ENCODE measurements around the gene AP4E1.
"Not testable (repeated sequence)": the region's sequence is repeated elsewhere in the genome, so short reads cannot be mapped to it uniquely, and the experiment has no call there.

The AP4E1 gene

GRCh38 chr15:50908209-50909009 is at the start of gene AP4E1:
TSS of gene AP4E1 (plus strand) at chr15:50908683. CDS start at chr15:50908779, 96 bp downstream.
- H3K4me1 ChIP-seq (ENCODE audit: control insufficient read depth, insufficient read depth, low read length, unreplicated experiment) = peaks cover 23% of the 10 kb centered on the region
- H3K27me3 ChIP-seq (ENCODE audit: insufficient read depth, low read length) = no peaks in the 10 kb centered on the region
- peak within 1 kb of the TSS; percentile 90 for H2AFZ ChIP-seq (ENCODE audit: low read length, unreplicated experiment)
- H3K36me3 ChIP-seq (ENCODE audit: insufficient read depth, low read length) = peaks cover 7% of the 10 kb centered on the region
- peak within 1 kb of the TSS; percentile 96 for H3K4me3 ChIP-seq (ENCODE audit: low read depth, low read length)
- peaks cover 18% of the 10 kb centered on the region for H3K79me2 ChIP-seq (ENCODE audit: control insufficient read depth, insufficient read depth, low read length, unreplicated experiment)
- peak within 1 kb of the TSS; percentile 96 for H3K27ac ChIP-seq (ENCODE audit: low read depth, low read length)

GRCh38 chr15:50860824-50861223 is 47.7 kb upstream of the AP4E1 start:
- no peak overlapping the region for H3K4me3 ChIP-seq (ENCODE audit: low read depth, low read length)
- no peaks in the 10 kb centered on the region for H3K79me2 ChIP-seq (ENCODE audit: control insufficient read depth, insufficient read depth, low read length, unreplicated experiment)
- no peak overlapping the region for H2AFZ ChIP-seq (ENCODE audit: low read length, unreplicated experiment)
- H3K27ac ChIP-seq (ENCODE audit: low read depth, low read length) = no peak overlapping the region
- no peaks in the 10 kb centered on the region for H3K4me1 ChIP-seq (ENCODE audit: control insufficient read depth, insufficient read depth, low read length, unreplicated experiment)
- no peaks in the 10 kb centered on the region for H3K36me3 ChIP-seq (ENCODE audit: insufficient read depth, low read length)
- H3K27me3 ChIP-seq (ENCODE audit: insufficient read depth, low read length) = no peaks in the 10 kb centered on the region

GRCh38 chr15:50862553-50862952 is 45.9 kb upstream of the AP4E1 start:
- Histone ChIP-seq H3K36me3 (ENCODE audit: insufficient read depth, low read length) (no peaks in the 10 kb centered on the region), H3K4me1 (ENCODE audit: control insufficient read depth, insufficient read depth, low read length, unreplicated experiment) (no peaks in the 10 kb centered on the region), H3K4me3 (ENCODE audit: low read depth, low read length) (no peak overlapping the region), H3K27me3 (ENCODE audit: insufficient read depth, low read length) (no peaks in the 10 kb centered on the region), H2AFZ (ENCODE audit: low read length, unreplicated experiment) (no peak overlapping the region), H3K27ac (ENCODE audit: low read depth, low read length) (no peak overlapping the region), H3K79me2 (ENCODE audit: control insufficient read depth, insufficient read depth, low read length, unreplicated experiment) (no peaks in the 10 kb centered on the region)

GRCh38 chr15:50864873-50865272 is 43.6 kb upstream of the AP4E1 start:
- Histone ChIP-seq H3K36me3 (ENCODE audit: insufficient read depth, low read length) (no peaks in the 10 kb centered on the region), H3K4me1 (ENCODE audit: control insufficient read depth, insufficient read depth, low read length, unreplicated experiment) (no peaks in the 10 kb centered on the region), H3K27me3 (ENCODE audit: insufficient read depth, low read length) (no peaks in the 10 kb centered on the region), H3K27ac (ENCODE audit: low read depth, low read length) (no peak overlapping the region), H2AFZ (ENCODE audit: low read length, unreplicated experiment) (no peak overlapping the region), H3K79me2 (ENCODE audit: control insufficient read depth, insufficient read depth, low read length, unreplicated experiment) (no peaks in the 10 kb centered on the region), H3K4me3 (ENCODE audit: low read depth, low read length) (no peak overlapping the region)

GRCh38 chr15:50865515-50866353 is 42.7 kb upstream of the AP4E1 start:
- no peak overlapping the region for H3K27ac ChIP-seq (ENCODE audit: low read depth, low read length)
- H2AFZ ChIP-seq (ENCODE audit: low read length, unreplicated experiment) = no peak overlapping the region
- no peaks in the 10 kb centered on the region for H3K36me3 ChIP-seq (ENCODE audit: insufficient read depth, low read length)
- H3K27me3 ChIP-seq (ENCODE audit: insufficient read depth, low read length) = peaks cover 6% of the 10 kb centered on the region; the same call in 1 of the 2 replicates
- no peaks in the 10 kb centered on the region for H3K4me1 ChIP-seq (ENCODE audit: control insufficient read depth, insufficient read depth, low read length, unreplicated experiment)
- no peak overlapping the region for H3K4me3 ChIP-seq (ENCODE audit: low read depth, low read length)
- H3K79me2 ChIP-seq (ENCODE audit: control insufficient read depth, insufficient read depth, low read length, unreplicated experiment) = no peaks in the 10 kb centered on the region

GRCh38 chr15:50871832-50872231 is 36.7 kb upstream of the AP4E1 start:
- peaks cover 25% of the 10 kb centered on the region for H3K27me3 ChIP-seq (ENCODE audit: insufficient read depth, low read length)
- H3K36me3 ChIP-seq (ENCODE audit: insufficient read depth, low read length) = no peaks in the 10 kb centered on the region
- H3K79me2 ChIP-seq (ENCODE audit: control insufficient read depth, insufficient read depth, low read length, unreplicated experiment) = no peaks in the 10 kb centered on the region
- H2AFZ ChIP-seq (ENCODE audit: low read length, unreplicated experiment) = no peak overlapping the region
- H3K27ac ChIP-seq (ENCODE audit: low read depth, low read length) = no peak overlapping the region
- H3K4me3 ChIP-seq (ENCODE audit: low read depth, low read length) = no peak overlapping the region
- H3K4me1 ChIP-seq (ENCODE audit: control insufficient read depth, insufficient read depth, low read length, unreplicated experiment) = no peaks in the 10 kb centered on the region

GRCh38 chr15:50872832-50873426 is 35.6 kb upstream of the AP4E1 start:
- Histone ChIP-seq H3K4me1 (ENCODE audit: control insufficient read depth, insufficient read depth, low read length, unreplicated experiment) (no peaks in the 10 kb centered on the region), H3K27me3 (ENCODE audit: insufficient read depth, low read length) (peaks cover 25% of the 10 kb centered on the region), H2AFZ (ENCODE audit: low read length, unreplicated experiment) (no peak overlapping the region)

GRCh38 chr15:50873935-50874361 is 34.5 kb upstream of the AP4E1 start:
- Histone ChIP-seq H3K4me1 (ENCODE audit: control insufficient read depth, insufficient read depth, low read length, unreplicated experiment) (peaks cover 2% of the 10 kb centered on the region), H2AFZ (ENCODE audit: low read length, unreplicated experiment) (no peak overlapping the region), H3K27ac (ENCODE audit: low read depth, low read length) (no peak overlapping the region), H3K79me2 (ENCODE audit: control insufficient read depth, insufficient read depth, low read length, unreplicated experiment) (no peaks in the 10 kb centered on the region), H3K4me3 (ENCODE audit: low read depth, low read length) (no peak overlapping the region), H3K27me3 (ENCODE audit: insufficient read depth, low read length) (peaks cover 25% of the 10 kb centered on the region), H3K36me3 (ENCODE audit: insufficient read depth, low read length) (no peaks in the 10 kb centered on the region)

More at GRCh38 chr15:50872832-50873426, 35.6 kb upstream of the AP4E1 start:
- no peaks in the 10 kb centered on the region for H3K36me3 ChIP-seq (ENCODE audit: insufficient read depth, low read length)
- H3K79me2 ChIP-seq (ENCODE audit: control insufficient read depth, insufficient read depth, low read length, unreplicated experiment) = no peaks in the 10 kb centered on the region
- no peak overlapping the region for H3K27ac ChIP-seq (ENCODE audit: low read depth, low read length)
- H3K4me3 ChIP-seq (ENCODE audit: low read depth, low read length) = no peak overlapping the region

- H3K4me3 ChIP-seq (ENCODE audit: low read depth, low read length); H3K36me3 ChIP-seq (ENCODE audit: insufficient read depth, low read length); H3K27ac ChIP-seq (ENCODE audit: low read depth, low read length); H2AFZ ChIP-seq (ENCODE audit: low read length, unreplicated experiment); H3K79me2 ChIP-seq (ENCODE audit: control insufficient read depth, insufficient read depth, low read length, unreplicated experiment); H3K4me1 ChIP-seq (ENCODE audit: control insufficient read depth, insufficient read depth, low read length, unreplicated experiment): not testable (repeated sequence)
- H3K27me3 ChIP-seq (ENCODE audit: insufficient read depth, low read length) = peaks cover 24% of the 10 kb centered on the region
Observed at GRCh38 chr15:50875238-50875637, 33.2 kb upstream of the AP4E1 start.

- no peaks in the 10 kb centered on the region for H3K36me3 ChIP-seq (ENCODE audit: insufficient read depth, low read length)
- H3K79me2 ChIP-seq (ENCODE audit: control insufficient read depth, insufficient read depth, low read length, unreplicated experiment) = no peaks in the 10 kb centered on the region
- peaks cover 15% of the 10 kb centered on the region for H3K27me3 ChIP-seq (ENCODE audit: insufficient read depth, low read length)
- H3K27ac ChIP-seq (ENCODE audit: low read depth, low read length) = no peak overlapping the region
- H3K4me1 ChIP-seq (ENCODE audit: control insufficient read depth, insufficient read depth, low read length, unreplicated experiment) = peaks cover 19% of the 10 kb centered on the region
- H3K4me3 ChIP-seq (ENCODE audit: low read depth, low read length) = peak overlapping the region; percentile 66
- peak overlapping the region; percentile 97 for H2AFZ ChIP-seq (ENCODE audit: low read length, unreplicated experiment)
Observed at GRCh38 chr15:50876260-50876988, 32.1 kb upstream of the AP4E1 start.
